NCI-H446 (cell line): ENCODE data around the gene ADAD2.
"Not testable (repeated sequence)": the region's sequence is repeated elsewhere in the genome, so short reads cannot be mapped to it uniquely, and the experiment has no call there.

ENCODE experiments used
- DNase-seq, 2 experiments: peaks; one replicate each; lab custom pipeline; 2025; lab: John Stamatoyannopoulos, UW

ADAD2 gene

GRCh38 chr16:84195201-84196093, 4.5 kb downstream of the ADAD2 start:
- no peak for DNase-seq

GRCh38 chr16:84196101-84196500, 5.1 kb downstream of the ADAD2 start:
- DNase-seq: no peak

GRCh38 chr16:84196727-84197394, 5.9 kb downstream of the ADAD2 start:
- DNase-seq: no peak

DNA sequence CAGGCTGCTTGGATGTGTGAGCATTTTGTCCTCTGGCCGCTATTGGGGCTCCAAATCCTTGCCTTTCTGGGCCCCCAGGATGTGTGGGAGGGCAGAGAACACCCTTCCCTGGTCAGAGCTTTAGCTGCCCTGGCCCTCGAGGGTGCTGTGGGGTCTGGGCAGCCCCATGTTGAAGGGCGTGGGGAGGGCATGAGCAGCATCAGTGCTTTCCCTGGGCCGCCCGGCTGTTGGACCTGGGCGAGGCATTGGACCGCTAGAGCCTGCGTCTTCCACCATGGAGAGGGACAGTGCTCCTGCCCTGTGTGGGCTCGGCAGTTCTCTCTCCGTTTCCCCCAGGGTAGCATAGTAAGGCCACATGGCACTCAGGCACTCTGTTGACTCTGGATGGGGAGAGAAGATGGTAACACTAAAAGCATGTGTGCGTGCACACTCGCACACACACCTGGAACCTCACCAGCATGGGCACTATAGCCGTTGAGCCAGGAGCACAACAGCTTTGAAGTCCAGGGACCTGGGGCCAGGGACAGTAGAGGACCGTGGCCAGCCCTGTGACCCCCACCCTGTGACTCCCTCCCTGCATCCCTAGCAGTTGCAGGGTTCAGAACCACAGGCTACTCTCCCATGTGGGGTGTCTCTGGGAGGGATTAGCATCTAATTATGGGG, 6.6 kb downstream of the ADAD2 start:
- no peak for DNase-seq

- DNase-seq: no peak
Measured at GRCh38 chr16:84198401-84198800, 7.4 kb downstream of the ADAD2 start.

- DNase-seq: no peak
Measured at GRCh38 chr16:84199097-84199496, 8.1 kb downstream of the ADAD2 start.

DNA sequence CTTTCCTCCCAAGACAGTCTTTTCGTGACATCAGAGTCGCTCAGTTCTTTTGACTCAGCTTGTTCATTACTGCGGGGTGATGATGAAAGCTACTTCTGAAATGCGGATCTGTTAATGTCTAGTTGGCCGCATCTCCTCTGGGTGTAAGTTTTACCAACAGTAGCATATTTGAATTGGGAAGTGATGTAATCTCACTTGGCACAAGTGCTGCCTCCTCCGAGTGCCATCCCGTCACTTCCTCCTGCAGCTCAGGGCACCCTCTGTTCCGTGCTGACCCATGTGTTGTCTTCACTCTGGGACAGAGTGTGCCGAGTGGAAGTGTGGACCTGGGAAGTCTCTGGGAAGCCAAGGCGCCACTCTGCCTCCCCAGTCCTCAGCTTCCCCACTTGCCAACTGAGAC, 8.9 kb downstream of the ADAD2 start:
- no peak for DNase-seq

DNA sequence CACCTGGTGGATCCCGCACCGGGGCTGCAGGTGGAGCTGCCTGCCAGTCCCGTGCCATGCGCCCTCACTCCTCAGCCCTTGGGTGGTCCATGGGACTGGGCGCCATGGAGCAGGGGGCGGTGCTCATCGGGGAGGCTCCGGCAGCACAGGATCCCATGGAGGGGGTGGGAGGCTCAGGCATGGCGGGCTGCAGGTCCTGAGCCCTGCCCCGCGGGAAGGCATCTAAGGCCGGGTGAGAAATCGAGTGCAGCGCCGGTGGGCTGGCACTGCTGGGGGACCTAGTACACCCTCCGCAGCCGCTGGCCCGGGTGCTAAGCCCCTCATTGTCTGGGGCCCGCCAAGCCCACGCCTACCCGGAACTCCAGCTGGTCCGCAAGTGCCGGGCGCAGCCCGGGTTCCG, 13.6 kb downstream of the ADAD2 start:
- not testable (repeated sequence) for DNase-seq

GRCh38 chr16:84205123-84205522, 14.2 kb downstream of the ADAD2 start:
- DNase-seq: not testable (repeated sequence)

- DNase-seq: no peak
Measured at GRCh38 chr16:84205976-84206691, 15.2 kb downstream of the ADAD2 start.

- no peak for DNase-seq
Measured at GRCh38 chr16:84207251-84207650, 16.3 kb downstream of the ADAD2 start.

- DNase-seq: no peak
Measured at GRCh38 chr16:84207879-84208278, 16.9 kb downstream of the ADAD2 start.

- no peak for DNase-seq
Measured at GRCh38 chr16:84209989-84210388, 19.0 kb downstream of the ADAD2 start.

DNA sequence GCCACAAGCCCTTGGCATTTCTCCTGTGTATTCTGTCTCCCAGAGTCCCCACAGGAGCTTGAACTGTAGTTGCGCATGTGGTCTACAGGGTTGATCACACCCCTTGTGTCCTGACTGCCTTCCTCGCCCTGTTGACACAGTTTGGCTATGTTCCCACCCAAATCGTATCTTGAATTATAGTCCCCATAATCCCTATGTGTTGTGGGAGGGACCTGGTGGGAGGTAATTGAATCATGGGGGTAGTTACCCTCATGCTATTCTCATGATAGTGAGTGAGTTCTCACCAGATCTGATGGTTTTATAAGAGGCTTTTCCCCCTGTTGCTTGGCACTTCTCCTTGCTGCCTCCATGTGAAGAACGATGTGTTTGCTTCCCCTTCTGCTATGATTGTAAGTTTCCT, 21.2 kb downstream of the ADAD2 start:
- no peak for DNase-seq

- DNase-seq: no peak
Measured at GRCh38 chr16:84212631-84213030, 21.7 kb downstream of the ADAD2 start.

DNA sequence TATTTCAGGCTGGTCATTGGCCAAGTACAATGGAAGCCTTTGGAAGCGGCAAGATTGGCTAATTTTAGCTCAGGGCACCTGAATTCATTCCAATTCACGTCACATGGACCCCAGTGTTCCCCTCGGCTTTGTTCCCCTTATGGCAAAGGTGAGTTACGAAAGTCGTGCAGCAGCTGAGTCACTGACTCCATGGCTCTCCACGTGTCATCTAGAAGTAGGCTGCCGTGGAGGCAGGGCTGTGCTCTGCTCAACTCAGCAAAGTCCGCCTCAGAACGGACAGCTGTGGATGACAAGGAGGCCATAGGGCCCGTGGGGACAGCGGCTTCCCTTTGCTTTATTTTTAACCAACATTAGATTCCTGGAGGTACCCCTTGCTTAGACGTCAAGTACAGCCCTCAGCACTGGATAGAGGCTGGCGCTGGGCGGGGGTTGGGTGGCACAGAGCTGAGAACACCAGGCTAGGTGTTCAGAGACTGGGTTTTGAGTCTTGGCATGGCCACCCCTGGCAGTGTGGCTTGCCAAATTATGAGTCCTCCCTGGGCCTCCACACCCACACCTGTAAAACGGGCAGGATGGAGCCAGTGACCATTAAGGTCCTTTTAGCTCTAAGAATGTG, 23.6 kb downstream of the ADAD2 start:
- no peak for DNase-seq

GRCh38 chr16:84215531-84215930, 24.6 kb downstream of the ADAD2 start:
- no peak for DNase-seq

- not testable (repeated sequence) for DNase-seq
Measured at GRCh38 chr16:84216144-84216543, 25.2 kb downstream of the ADAD2 start.

DNA sequence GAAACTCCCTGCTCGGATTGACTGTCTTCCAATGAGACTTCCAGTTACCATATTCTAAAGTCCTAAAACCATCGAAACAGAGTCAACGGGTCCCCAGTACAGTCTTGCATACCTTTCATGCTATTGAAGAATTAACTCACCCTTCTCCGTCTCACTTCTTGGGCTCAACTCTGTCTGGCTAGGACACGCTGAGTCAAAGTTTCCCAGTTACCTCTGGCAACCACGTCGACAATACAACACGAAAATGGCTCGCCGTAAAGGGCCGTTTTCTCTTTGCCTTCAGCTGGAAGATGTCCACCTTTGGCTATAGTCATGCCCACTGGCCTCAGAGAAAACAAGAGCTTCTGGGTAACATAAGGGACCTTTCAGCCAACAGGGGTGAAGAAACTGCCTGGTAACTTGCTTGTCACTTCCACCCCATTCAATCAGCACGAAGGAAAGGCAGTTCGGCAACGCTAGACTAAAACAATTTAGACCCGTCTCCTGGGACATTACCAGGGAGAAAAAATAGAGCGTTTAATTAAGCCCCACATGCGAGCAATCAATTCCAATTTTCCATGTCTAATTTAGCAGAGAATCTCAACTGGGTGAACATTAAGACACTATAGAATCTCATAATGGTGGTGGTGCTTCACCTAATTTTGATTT, 27.3 kb downstream of the ADAD2 start:
- DNase-seq: no peak

- no peak for DNase-seq
Measured at GRCh38 chr16:84218956-84219355, 28.0 kb downstream of the ADAD2 start.

DNA sequence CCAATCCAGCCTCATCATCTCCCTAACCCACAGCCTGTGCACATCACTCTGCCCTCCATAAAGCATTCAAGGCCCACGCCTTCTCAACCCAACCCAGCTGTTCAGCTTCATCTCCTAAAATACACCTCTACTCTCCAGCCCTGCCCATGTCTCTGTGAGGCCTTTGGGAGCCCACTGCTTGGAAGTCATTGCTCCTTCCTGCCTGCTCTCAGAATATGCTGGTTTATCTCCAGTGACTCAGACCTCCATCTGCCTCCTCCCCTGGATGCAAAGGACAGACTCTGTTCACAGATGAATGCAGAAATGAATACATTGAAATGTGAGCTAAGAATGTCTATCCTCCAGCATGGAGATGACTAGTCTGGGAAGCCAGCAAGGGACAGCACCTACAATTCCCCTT, 29.9 kb downstream of the ADAD2 start:
- no peak for DNase-seq
